ENCODE data around the gene GTF2H4.

GTF2H4 gene

DNA sequence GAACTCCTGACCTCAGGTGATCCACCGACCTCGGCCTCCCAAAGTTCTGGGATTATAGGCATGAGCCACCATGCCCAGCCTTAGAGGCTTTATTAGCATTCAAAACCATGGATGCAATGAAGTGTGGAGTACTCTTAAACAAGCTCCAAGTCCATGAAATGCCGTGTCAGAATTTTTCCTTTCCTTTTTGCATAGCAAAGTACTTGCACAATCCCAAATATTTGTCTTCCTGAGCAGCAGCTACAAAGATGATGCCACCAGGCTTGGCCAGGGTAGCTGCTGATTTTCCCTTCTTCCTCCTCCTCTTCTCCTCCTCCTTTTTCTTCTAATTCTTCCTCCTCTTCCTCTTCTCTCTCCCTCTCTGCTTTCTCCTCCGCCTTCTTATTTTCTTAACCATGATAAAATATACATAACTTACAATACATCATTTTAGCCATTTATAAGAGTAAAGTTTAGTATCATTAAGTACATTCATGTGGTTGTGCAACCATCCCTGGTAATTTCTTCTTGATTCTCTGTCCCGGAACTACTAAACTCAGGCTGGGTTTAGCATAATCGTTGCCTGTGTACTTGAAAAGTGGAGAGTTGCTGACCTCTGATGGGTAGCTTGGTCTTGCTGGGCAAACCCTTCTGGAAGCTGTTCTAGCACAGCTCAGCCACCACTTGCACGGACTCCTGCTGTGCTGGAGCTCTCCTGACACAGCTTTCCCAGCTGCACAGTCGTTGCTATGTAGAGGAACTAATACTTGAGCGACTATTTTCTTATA, 53.1 kb downstream of the GTF2H4 start:
- DNase-seq, result no peak

GRCh38 chr6:30962716-30963115, 54.7 kb downstream of the GTF2H4 start:
- DNase-seq, result no peak

- no peak for DNase-seq
Measured at GRCh38 chr6:30963641-30964040, 55.6 kb downstream of the GTF2H4 start.
